ENCODE data around the gene WSCD1. TPM values are rescaled to one million over a fixed set of nuclear protein-coding genes. Genes with fewer than 3 reads are reported as not detected.

The WSCD1 gene
- total RNA-seq, 1 donor from 2014 or later, result not detected

GRCh38 chr17:6147042-6147441, 76.9 kb downstream of the WSCD1 start:
- intact Hi-C loops (cut with micrococcal nuclease), result no loop called here

DNA sequence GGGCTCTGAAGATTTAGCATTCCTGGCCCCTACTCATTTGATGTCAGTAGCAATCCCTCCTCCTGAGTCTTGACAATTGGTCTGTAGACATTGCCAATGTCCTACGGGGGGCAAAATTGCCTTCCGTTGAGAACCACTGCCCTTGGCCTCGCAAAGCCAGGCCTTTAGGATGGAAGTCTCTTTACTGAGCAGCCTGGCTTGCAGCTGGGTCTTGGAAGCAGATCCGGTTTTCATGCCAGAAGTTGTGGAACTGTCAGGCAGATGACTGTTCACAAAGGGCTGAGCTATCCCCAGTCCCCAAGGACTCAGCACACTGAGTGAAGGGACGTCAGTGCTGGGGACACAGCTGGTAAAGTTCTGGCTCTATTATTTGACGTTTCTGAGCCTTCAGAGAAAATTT, 83.2 kb downstream of the WSCD1 start:
- intact Hi-C loops (cut with micrococcal nuclease), result no loop called here

- intact Hi-C loops (cut with micrococcal nuclease), result no loop called here
Measured at GRCh38 chr17:6157716-6158115, 87.5 kb downstream of the WSCD1 start.

- intact Hi-C loops (cut with micrococcal nuclease), result no loop called here
Measured at GRCh38 chr17:6159541-6160231, 89.5 kb downstream of the WSCD1 start.

GRCh38 chr17:6160232-6160555, 90.0 kb downstream of the WSCD1 start:
- intact Hi-C loops (cut with micrococcal nuclease), result no loop called here

DNA sequence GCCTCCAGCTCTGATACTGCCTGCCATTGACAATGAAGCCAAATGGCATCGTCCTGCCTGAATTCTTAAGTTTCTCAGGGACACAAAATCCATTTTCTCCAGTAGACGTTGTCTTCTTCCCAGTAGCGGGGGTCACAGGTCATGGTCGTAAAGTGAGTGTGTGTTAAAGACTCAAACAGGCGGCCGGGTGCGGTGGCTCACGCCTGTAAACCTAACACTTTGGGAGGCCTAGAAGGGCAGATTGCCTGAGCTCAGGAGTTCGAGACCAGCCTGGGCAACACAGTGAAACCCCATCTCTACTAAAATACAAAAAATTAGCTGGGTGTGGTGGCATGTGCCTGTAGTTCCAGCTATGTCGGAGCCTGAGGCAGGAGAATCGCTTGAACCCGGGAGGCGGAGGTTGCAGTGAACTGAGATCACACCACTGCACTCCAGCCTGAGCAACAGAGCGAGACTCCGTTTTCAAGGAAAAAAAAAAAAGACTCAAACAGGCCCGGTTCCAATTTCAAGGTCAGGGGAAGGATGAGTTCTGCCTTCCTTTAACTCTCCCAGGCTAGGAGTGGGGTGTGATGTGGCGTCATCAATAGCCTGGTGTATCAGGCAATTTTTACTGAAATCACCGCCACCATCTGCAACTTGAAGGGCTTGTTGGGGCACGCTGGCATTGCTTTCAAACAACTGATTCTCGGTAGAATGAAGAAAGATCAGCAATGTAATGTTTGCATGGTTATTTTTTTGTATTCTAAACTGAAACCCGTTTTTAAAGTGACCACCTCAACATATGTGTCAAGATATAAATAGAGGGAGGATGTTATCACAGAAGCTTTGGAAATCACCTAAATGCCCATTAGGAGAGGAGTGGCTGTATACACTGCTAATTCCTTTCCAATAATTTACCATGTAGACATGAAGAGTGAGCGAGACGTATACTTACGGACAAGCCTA, 91.0 kb downstream of the WSCD1 start:
- intact Hi-C loops (cut with micrococcal nuclease), result no loop called here

DNA sequence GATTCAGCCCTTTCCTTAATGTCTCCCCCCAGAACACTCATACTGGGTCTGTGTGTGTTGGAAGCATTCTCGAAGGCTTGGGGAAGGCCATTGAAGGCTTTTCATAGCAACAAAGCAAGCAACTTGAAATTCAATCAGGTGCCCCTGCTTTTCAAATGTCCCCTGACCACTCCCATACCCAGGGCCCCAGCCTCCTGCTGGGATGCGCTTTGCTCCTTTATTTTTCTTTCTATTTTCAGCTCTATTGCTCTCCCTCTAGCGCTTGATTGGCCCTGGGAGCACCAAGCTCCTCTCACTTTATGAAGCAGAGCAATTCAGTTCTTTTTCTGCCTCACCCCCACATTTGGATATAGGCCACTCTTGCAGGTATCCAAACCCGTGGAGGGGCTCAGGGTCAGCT, 92.0 kb downstream of the WSCD1 start:
- intact Hi-C loops (cut with micrococcal nuclease), result no loop called here

DNA sequence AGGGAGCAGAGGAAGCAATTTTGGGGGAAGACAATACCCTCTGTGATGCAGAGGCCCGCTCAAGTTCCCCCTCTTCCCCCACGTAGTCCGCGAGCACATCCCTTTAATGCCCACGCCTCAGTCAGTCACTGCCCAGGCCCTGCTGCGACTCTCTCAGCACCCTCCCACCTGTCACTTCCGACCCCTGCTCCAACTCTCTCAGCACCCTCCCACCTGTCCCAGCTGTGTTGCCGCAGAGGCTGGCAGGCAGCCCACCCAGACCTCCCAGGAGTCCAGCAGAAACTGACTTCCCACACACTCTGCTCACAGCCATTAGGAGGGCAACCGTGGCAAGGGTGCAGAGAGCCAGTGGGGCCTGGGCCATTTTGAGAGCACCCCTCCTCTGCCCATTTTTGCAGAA, 92.7 kb downstream of the WSCD1 start:
- intact Hi-C loops (cut with micrococcal nuclease), result no loop called here

DNA sequence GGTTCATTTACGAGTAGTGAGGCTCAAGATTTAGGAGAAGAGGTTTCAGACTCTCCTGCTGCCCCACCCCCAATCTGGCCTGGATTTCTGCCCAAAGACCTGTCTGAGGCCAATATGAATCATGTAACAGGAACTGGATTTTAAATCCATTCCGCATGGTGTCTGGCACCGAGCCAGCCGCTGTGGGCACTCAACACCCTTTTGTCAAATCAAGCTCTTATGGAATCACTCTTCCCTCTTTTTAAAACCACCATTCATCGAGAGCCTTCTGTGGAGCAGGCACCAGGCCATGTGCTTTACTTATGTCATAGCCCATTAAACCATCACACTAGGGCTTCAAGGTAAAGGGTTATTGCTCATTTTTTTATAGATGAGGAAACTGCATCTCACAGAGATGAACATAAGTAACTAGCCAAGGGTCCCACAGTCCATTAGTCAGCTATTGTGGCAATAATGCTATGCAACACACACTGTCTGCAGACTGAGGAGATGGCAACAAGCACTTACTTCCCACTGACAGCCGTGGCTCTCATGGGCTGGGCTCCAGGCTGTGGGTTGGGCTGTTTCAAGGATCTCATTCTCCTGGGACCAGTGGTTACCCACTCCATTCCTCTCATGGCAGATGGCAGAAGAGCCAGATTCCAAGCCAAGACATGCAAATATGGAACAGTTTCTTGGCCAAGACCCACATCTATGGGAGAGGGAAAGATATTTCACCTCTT, 93.6 kb downstream of the WSCD1 start:
- intact Hi-C loops (cut with micrococcal nuclease), result no loop called here

GRCh38 chr17:6164996-6165395, 94.8 kb downstream of the WSCD1 start:
- intact Hi-C loops (cut with micrococcal nuclease), result no loop called here

- intact Hi-C loops (cut with micrococcal nuclease), result no loop called here
Measured at GRCh38 chr17:6165806-6166205, 95.6 kb downstream of the WSCD1 start.

GRCh38 chr17:6166492-6167179, 96.5 kb downstream of the WSCD1 start:
- intact Hi-C loops (cut with micrococcal nuclease), result no loop called here

DNA sequence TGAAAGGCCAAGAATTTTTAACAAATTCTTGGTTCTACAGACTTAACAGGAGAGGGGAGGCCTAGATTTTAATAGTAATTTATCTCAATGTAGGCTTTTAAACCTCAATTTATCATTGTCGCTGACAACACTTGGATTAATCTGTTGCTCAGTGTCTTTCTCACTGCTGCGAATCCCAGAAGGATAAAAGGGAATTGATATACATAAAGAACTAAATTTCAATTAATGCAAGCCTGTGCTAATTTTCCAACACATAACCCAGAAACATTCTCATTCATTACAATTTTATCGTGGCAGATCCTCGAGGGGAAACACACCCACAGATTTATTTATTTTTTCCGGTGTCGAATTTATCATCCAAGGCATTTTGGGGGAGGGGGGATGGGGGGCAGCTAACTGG, 98.1 kb downstream of the WSCD1 start:
- intact Hi-C loops (cut with micrococcal nuclease), result no loop called here

- intact Hi-C loops (cut with micrococcal nuclease), result no loop called here
Measured at GRCh38 chr17:6170349-6170748, 100.2 kb downstream of the WSCD1 start.

DNA sequence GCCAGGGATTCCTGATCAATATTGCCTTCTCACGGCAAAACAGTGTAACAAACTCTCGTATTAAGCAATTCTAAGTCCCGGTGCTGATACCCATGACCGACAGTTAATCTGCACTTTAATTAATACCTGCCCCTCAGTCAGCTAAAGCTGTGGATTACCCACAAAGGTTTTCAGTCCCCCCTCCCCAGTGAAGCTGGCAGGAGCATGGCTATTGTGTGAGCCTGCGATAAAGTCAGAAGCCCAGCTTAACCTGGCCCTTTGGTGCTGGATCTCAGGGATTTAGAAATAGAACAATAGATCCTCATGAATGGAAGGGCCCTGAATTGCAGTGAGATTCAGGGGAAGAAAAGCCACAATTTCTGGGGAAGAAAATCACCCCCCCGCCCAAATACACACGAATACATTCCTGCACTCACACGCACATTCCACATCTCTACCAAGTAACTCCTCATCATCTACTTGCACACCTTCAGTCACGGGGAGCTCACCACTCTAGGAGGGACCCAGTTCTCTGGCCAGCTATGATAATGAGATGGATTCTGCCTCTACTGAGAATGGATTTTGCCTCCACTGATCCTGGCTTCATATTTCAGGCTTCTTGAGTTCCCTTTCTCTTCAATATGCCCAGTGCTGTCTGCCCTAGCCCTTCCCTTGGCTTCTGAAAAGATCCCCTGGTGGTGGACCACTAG, 102.6 kb downstream of the WSCD1 start:
- intact Hi-C loops (cut with micrococcal nuclease), result no loop called here

GRCh38 chr17:6173653-6174052, 103.5 kb downstream of the WSCD1 start:
- intact Hi-C loops (cut with micrococcal nuclease), result no loop called here
